Progenitor cell of endocrine pancreas (in vitro differentiated cells): ENCODE measurements around the gene ZSWIM3. TPM values are rescaled to one million over a fixed set of nuclear protein-coding genes. Genes with fewer than 3 reads are reported as not detected.
"Not testable (repeated sequence)": the region's sequence is repeated elsewhere in the genome, so short reads cannot be mapped to it uniquely, and the experiment has no call there.

Source experiments
- DNase-seq: peaks from one replicate; pipeline ENCODE4 v3.0.0; 2021; ENCODE audit warnings: low spot score; ENCODE audit not compliant: unreplicated experiment
- H3K27ac Mint-ChIP-seq: 2 replicates; pipeline ENCODE4 v1.8.0; 2021; ENCODE audit warnings: mild to moderate bottlenecking, moderate library complexity, mixed read lengths
- H3K27me3 Mint-ChIP-seq: 2 replicates; pipeline ENCODE4 v1.8.0; 2021; ENCODE audit warnings: mixed read lengths
- H3K36me3 Mint-ChIP-seq: 2 replicates; pipeline ENCODE4 v1.8.0; 2022; ENCODE audit warnings: mixed read lengths; ENCODE audit not compliant: insufficient read depth
- H3K4me1 Mint-ChIP-seq: 2 replicates; pipeline ENCODE4 v1.8.0; 2021; ENCODE audit warnings: low read depth, mixed read lengths
- H3K4me3 Mint-ChIP-seq: 2 replicates; pipeline ENCODE4 v1.8.0; 2021; ENCODE audit warnings: low read depth, mild to moderate bottlenecking, moderate library complexity, mixed read lengths
- H3K9me3 Mint-ChIP-seq: 2 replicates; pipeline ENCODE4 v1.8.0; 2021; ENCODE audit warnings: low read depth, mixed read lengths
- total RNA-seq: library from RNA; stranded (reverse); gene quantifications from 2 replicates; pipeline ENCODE4 v1.2.1, GENCODE V29; 2021
- TF ChIP-seq, protein P1 (sequence below): fragments of 200-600 bp; sonication (generic); IDR thresholded peaks from one replicate; pipeline ENCODE4 v1.5.0; 2021; ENCODE audit warnings: antibody characterized with exemption, mild to moderate bottlenecking; ENCODE audit not compliant: unreplicated experiment

ZSWIM3 gene
- total RNA-seq, 1 donor from 2014 or later = 7.9 TPM

- H3K27ac Mint-ChIP-seq = no peak within 1 kb of the TSS
- H3K4me3 Mint-ChIP-seq = no peak within 1 kb of the TSS
- H3K4me1 Mint-ChIP-seq = no peaks in the 10 kb centered on the region
- no peaks in the 10 kb centered on the region for H3K36me3 Mint-ChIP-seq
- peaks cover 27% of the 10 kb centered on the region for H3K27me3 Mint-ChIP-seq
- no peak for DNase-seq
- TF ChIP-seq, protein P1, sequence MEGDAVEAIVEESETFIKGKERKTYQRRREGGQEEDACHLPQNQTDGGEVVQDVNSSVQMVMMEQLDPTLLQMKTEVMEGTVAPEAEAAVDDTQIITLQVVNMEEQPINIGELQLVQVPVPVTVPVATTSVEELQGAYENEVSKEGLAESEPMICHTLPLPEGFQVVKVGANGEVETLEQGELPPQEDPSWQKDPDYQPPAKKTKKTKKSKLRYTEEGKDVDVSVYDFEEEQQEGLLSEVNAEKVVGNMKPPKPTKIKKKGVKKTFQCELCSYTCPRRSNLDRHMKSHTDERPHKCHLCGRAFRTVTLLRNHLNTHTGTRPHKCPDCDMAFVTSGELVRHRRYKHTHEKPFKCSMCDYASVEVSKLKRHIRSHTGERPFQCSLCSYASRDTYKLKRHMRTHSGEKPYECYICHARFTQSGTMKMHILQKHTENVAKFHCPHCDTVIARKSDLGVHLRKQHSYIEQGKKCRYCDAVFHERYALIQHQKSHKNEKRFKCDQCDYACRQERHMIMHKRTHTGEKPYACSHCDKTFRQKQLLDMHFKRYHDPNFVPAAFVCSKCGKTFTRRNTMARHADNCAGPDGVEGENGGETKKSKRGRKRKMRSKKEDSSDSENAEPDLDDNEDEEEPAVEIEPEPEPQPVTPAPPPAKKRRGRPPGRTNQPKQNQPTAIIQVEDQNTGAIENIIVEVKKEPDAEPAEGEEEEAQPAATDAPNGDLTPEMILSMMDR = no peak
- no peaks in the 10 kb centered on the region for H3K9me3 Mint-ChIP-seq
Observed at GRCh38 chr20:45827030-45827652, 30.3 kb upstream of the ZSWIM3 start, which contains the start of gene TNNC2. TSS of gene TNNC2 (minus strand) at chr20:45827312. CDS start at chr20:45827248, 64 bp downstream.

GRCh38 chr20:45827712-45828111 lies 29.7 kb upstream of the ZSWIM3 start:
- H3K4me3 Mint-ChIP-seq = no peak overlapping the region
- no peaks in the 10 kb centered on the region for H3K36me3 Mint-ChIP-seq
- no peaks in the 10 kb centered on the region for H3K4me1 Mint-ChIP-seq
- no peaks in the 10 kb centered on the region for H3K9me3 Mint-ChIP-seq
- DNase-seq = no peak
- TF ChIP-seq, protein P1 = no peak
- H3K27ac Mint-ChIP-seq = no peak overlapping the region
- peaks cover 23% of the 10 kb centered on the region for H3K27me3 Mint-ChIP-seq

GRCh38 chr20:45828589-45828988 lies 28.8 kb upstream of the ZSWIM3 start:
- Mint-ChIP-seq H3K4me1 (peaks cover 4% of the 10 kb centered on the region), H3K4me3 (no peak overlapping the region), H3K27ac (no peak overlapping the region), H3K27me3 (peaks cover 16% of the 10 kb centered on the region), H3K9me3 (no peaks in the 10 kb centered on the region), H3K36me3 (no peaks in the 10 kb centered on the region)
- TF ChIP-seq, protein P1 = no peak
- no peak for DNase-seq

DNA sequence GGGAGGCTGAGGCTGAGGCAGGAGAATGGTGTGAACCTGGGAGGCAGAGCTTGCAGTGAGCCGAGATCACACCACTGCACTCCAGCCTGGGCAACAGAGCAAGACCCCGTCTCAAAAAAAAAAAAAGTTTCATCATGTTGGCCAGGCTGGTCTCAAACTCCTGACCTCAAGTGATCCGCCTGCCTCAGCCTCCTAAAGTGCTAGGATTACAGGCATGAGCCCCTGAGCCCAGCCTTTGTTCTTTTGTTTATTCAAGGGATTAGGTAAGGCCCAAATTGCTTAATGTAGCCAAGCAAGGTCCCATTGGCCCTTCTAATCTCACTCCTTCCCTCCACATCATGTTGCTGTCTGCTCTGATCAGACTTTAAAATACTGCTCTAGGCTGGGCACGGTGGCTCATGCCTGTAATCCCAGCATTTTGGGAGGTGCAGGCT lies 27.7 kb upstream of the ZSWIM3 start:
- H3K4me3 Mint-ChIP-seq, H3K9me3 Mint-ChIP-seq, DNase-seq, H3K36me3 Mint-ChIP-seq, H3K27ac Mint-ChIP-seq, H3K27me3 Mint-ChIP-seq, H3K4me1 Mint-ChIP-seq: not testable (repeated sequence)

DNA sequence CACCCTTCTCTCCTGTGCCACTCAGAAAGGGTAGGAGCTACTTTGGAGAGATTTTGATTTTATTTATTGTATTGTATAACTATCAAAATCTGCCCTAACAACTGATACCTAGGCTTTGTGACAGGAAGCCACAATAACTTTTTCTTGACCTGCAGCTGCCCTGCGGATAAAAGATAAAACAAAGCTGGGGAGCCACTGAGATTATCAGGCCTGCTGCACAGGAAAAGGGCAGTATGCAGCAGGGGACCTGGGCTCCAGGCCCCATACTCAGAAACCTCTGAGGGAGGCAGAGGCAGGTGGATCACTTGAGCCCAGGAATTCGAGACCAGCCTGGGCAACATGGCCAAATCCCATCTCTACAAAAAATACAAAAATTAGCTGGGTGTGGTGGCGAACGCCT lies 24.8 kb upstream of the ZSWIM3 start:
- Mint-ChIP-seq H3K4me3 (peak overlapping the region; percentile 68), H3K9me3 (no peaks in the 10 kb centered on the region), H3K27me3 (peaks cover 3% of the 10 kb centered on the region), H3K27ac (peak overlapping the region; percentile 86), H3K36me3 (peaks cover 2% of the 10 kb centered on the region), H3K4me1 (peaks cover 4% of the 10 kb centered on the region)
- TF ChIP-seq, protein P1 = no peak
- DNase-seq = no peak
